Prostate gland (tissue), 2 donors: ENCODE results near the gene PCDHB4. TPM values are rescaled to one million over a fixed set of nuclear protein-coding genes. Genes with fewer than 3 reads are reported as not detected.
"Not testable (repeated sequence)": the region's sequence is repeated elsewhere in the genome, so short reads cannot be mapped to it uniquely, and the experiment has no call there.

Experiments used
- DNase-seq: peaks from one replicate; pipeline ENCODE4 v3.0.0-alpha.2; 2019; ENCODE audit warnings: low spot score
- H3K27ac ChIP-seq, 2 donors: fragments of 200-600 bp; sonication (generic); 2 replicates each; pipeline ENCODE4 v1.5.1; 2017 to 2019
- H3K27me3 ChIP-seq: fragments of 200-600 bp; sonication (generic); replicated peaks from 2 replicates; pipeline ENCODE4 v1.5.1; 2019; ENCODE audit not compliant: insufficient read depth
- H3K36me3 ChIP-seq, 2 donors: fragments of 200-600 bp; sonication (generic); 1 replicate in 1 of 2; 2 replicates in 1 of 2; pipeline versions ENCODE4 v1.5.1 to v1.8.1; 2017 to 2019
- H3K4me1 ChIP-seq: fragments of 200-600 bp; sonication (generic); replicated peaks from 2 replicates; pipeline ENCODE4 v1.5.1; 2019
- H3K4me3 ChIP-seq, 2 donors: fragments of 200-600 bp; sonication (generic); 2 replicates each; pipeline ENCODE4 v1.5.1; 2017 to 2019
- H3K9me3 ChIP-seq: fragments of 200-600 bp; sonication (generic); 2 replicates; pipeline ENCODE4 v1.5.1; 2017
- CTCF ChIP-seq, 4 experiments: fragments of 200-600 bp in 2 of 4; fragments of 450-650 bp in 2 of 4; sonication (generic) in 2 of 4; IDR thresholded peaks; 1 replicate in 3 of 4; 2 replicates in 1 of 4; pipeline ENCODE4 v1.5.1; 2016 to 2019; ENCODE audit warnings: antibody characterized with exemption in 4 of 4, mild to moderate bottlenecking in 2 of 4, moderate library complexity in 2 of 4
- POLR2A ChIP-seq: fragments of 450-650 bp; IDR thresholded peaks from one replicate; pipeline ENCODE4 v1.6.1; 2016; ENCODE audit warnings: antibody characterized with exemption, mild to moderate bottlenecking
- POLR2AphosphoS5 ChIP-seq: sonication (generic); formaldehyde crosslinking; IDR thresholded peaks from one replicate; pipeline ENCODE4 v1.6.1; 2017; ENCODE audit warnings: antibody characterized with exemption
- WGBS: methylation state at CpG from one replicate; pipeline ENCODE4 v1.1.5; 2018; 5-methylcytosine and 5-hydroxymethylcytosine counted together
- intact Hi-C: fragments of 100-400 bp; cut with DNase I; formaldehyde crosslinking; loops from one replicate; pipeline ENCODE4 v1.14.2; 2022
- total RNA-seq, 2 donors: library from RNA; depleted of rRNA; stranded (reverse); fragments of >200 nt; gene quantifications; one replicate each; pipeline ENCODE4 v1.1.0, GENCODE V29; 2016

The PCDHB4 gene
- total RNA-seq, 2 donors from 2014 or later: 1.4 to 1.7 TPM

GRCh38 chr5:141150993-141151325 lies 29.3 kb downstream of the PCDHB4 start:
- intact Hi-C loops: no loop called here
- H3K4me1 ChIP-seq: no peaks in the 10 kb centered on the region
- 36% methylated on average over 13 of the region's 13 CpGs for WGBS
- no peaks in the 10 kb centered on the region for H3K27me3 ChIP-seq
- H3K4me3 ChIP-seq: no peak overlapping the region
- DNase-seq: no peak
- H3K36me3 ChIP-seq: no peaks in the 10 kb centered on the region
- H3K9me3 ChIP-seq: no peaks in the 10 kb centered on the region
- TF ChIP-seq CTCF (IDR thresholded peaks at IDR 0.05) (no peak), POLR2A (no peak), POLR2AphosphoS5 (no peak)
- H3K27ac ChIP-seq: no peak overlapping the region

GRCh38 chr5:141151632-141152031 lies 30.0 kb downstream of the PCDHB4 start:
- H3K27ac ChIP-seq, H3K9me3 ChIP-seq, H3K4me1 ChIP-seq, intact Hi-C loops, DNase-seq, H3K36me3 ChIP-seq, H3K27me3 ChIP-seq, H3K4me3 ChIP-seq: not testable (repeated sequence)
- 29% methylated on average over 35 of the region's 41 CpGs for WGBS

- WGBS: 18% methylated on average over 23 of the region's 36 CpGs
- H3K9me3 ChIP-seq: not testable (repeated sequence)
Measured at GRCh38 chr5:141152096-141152495, 30.5 kb downstream of the PCDHB4 start.

GRCh38 chr5:141155540-141156374 lies 34.1 kb downstream of the PCDHB4 start:
- 31% methylated on average over 21 of the region's 21 CpGs for WGBS
- intact Hi-C loops: no loop called here
- TF ChIP-seq CTCF (IDR thresholded peaks at IDR 0.05) (no peak), POLR2A (no peak)
- Histone ChIP-seq H3K27ac (no peak overlapping the region), H3K36me3 (no peaks in the 10 kb centered on the region), H3K9me3 (no peaks in the 10 kb centered on the region), H3K4me3 (no peak overlapping the region), H3K27me3 (no peaks in the 10 kb centered on the region), H3K4me1 (no peaks in the 10 kb centered on the region)
- DNase-seq: no peak

More at GRCh38 chr5:141152096-141152495, 30.5 kb downstream of the PCDHB4 start:
- H3K27me3 ChIP-seq, intact Hi-C loops, H3K36me3 ChIP-seq, H3K4me1 ChIP-seq, H3K4me3 ChIP-seq, DNase-seq, H3K27ac ChIP-seq: not testable (repeated sequence)

GRCh38 chr5:141157356-141157755 lies 35.7 kb downstream of the PCDHB4 start:
- not testable (repeated sequence) for H3K9me3 ChIP-seq, DNase-seq, H3K4me3 ChIP-seq

GRCh38 chr5:141157901-141158300 lies 36.3 kb downstream of the PCDHB4 start:
- H3K36me3 ChIP-seq, DNase-seq, H3K9me3 ChIP-seq, H3K27me3 ChIP-seq, H3K4me3 ChIP-seq, H3K4me1 ChIP-seq, intact Hi-C loops, H3K27ac ChIP-seq: not testable (repeated sequence)
- WGBS: 26% methylated on average over 22 of the region's 28 CpGs

More at GRCh38 chr5:141157356-141157755, 35.7 kb downstream of the PCDHB4 start:
- H3K36me3 ChIP-seq, H3K27ac ChIP-seq, H3K4me1 ChIP-seq, intact Hi-C loops, H3K27me3 ChIP-seq: not testable (repeated sequence)
- 29% methylated on average over 35 of the region's 38 CpGs for WGBS
